Activated B cell treated with CpG ODN at 0.5 μM for 24 hours (primary cell): Measurements from ENCODE around the gene ROBO2. TPM values are rescaled to one million over a fixed set of nuclear protein-coding genes. Genes with fewer than 3 reads are reported as not detected.

Experiments
- ATAC-seq: fragments of 200-7000 bp; cut with Tn5 transposase; one replicate; pipeline ENCODE4 v1.10.0; 2021; ENCODE audit warnings: low read depth, mild to moderate bottlenecking, moderate library complexity
- CTCF ChIA-PET: fragments of 350-600 bp; sonication (Branson Sonifier 250); formaldehyde crosslinking; loops from one replicate; lab custom pipeline; 2021; ENCODE audit warnings: antibody characterized with exemption; lab: Charles Lee
- POLR2A ChIA-PET: fragments of 350-600 bp; sonication (Branson Sonifier 250); formaldehyde crosslinking; loops from one replicate; lab custom pipeline; 2021; ENCODE audit warnings: antibody characterized with exemption; lab: Charles Lee
- DNase-seq: peaks from one replicate; pipeline ENCODE4 v3.0.0; 2022
- H3K27ac Mint-ChIP-seq: one replicate; pipeline ENCODE4 v1.8.0; 2020; ENCODE audit warnings: mixed read lengths
- H3K27me3 Mint-ChIP-seq: one replicate; pipeline ENCODE4 v1.8.0; 2021; ENCODE audit warnings: mixed read lengths
- H3K36me3 Mint-ChIP-seq: one replicate; pipeline ENCODE4 v1.8.0; 2021; ENCODE audit warnings: low read depth, mixed read lengths
- H3K4me1 Mint-ChIP-seq: one replicate; pipeline ENCODE4 v1.8.0; 2021; ENCODE audit warnings: mixed read lengths
- H3K4me3 Mint-ChIP-seq: one replicate; pipeline ENCODE4 v1.8.0; 2020; ENCODE audit warnings: mild to moderate bottlenecking, mixed read lengths
- H3K9me3 Mint-ChIP-seq: one replicate; pipeline ENCODE4 v1.8.0; 2020; ENCODE audit warnings: mixed read lengths
- intact Hi-C: fragments of 100-400 bp; cut with micrococcal nuclease; formaldehyde crosslinking; loops from one replicate; pipeline ENCODE4 v1.15.1; 2024
- total RNA-seq: library from RNA; stranded (reverse); gene quantifications from 2 replicates; pipeline ENCODE4 v1.2.3, GENCODE V29; 2022
- TF ChIP-seq, protein P1 (sequence below): fragments of 200-600 bp; IDR thresholded peaks from one replicate; pipeline ENCODE4 v1.8.0; 2022; ENCODE audit warnings: antibody characterized with exemption, mild to moderate bottlenecking

The ROBO2 gene
- total RNA-seq, 1 donor from 2014 or later = not detected

DNA sequence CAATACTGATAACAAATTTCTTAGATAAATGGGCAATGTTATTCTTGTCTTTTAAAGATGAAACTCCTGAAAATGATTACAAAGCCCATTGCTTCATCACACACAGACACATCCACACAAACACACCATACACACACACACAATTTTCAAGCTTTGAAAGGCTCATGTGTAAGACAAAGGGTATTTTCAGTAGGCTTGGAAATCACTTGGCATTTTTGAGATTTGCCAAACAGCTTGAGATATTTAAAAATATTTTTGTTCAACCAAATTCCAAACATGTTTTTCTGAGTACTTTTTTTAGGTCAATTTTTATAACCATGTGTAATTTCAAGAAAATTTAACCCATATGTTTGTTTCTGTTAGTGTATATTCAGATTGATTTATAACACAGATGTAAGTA lies 283.7 kb downstream of the ROBO2 start:
- Mint-ChIP-seq H3K9me3 (no peaks in the 10 kb centered on the region), H3K27me3 (no peaks in the 10 kb centered on the region), H3K36me3 (no peaks in the 10 kb centered on the region), H3K4me3 (no peak overlapping the region), H3K27ac (no peak overlapping the region), H3K4me1 (no peaks in the 10 kb centered on the region)
- intact Hi-C loops = no loop called here
- TF ChIP-seq, protein P1, sequence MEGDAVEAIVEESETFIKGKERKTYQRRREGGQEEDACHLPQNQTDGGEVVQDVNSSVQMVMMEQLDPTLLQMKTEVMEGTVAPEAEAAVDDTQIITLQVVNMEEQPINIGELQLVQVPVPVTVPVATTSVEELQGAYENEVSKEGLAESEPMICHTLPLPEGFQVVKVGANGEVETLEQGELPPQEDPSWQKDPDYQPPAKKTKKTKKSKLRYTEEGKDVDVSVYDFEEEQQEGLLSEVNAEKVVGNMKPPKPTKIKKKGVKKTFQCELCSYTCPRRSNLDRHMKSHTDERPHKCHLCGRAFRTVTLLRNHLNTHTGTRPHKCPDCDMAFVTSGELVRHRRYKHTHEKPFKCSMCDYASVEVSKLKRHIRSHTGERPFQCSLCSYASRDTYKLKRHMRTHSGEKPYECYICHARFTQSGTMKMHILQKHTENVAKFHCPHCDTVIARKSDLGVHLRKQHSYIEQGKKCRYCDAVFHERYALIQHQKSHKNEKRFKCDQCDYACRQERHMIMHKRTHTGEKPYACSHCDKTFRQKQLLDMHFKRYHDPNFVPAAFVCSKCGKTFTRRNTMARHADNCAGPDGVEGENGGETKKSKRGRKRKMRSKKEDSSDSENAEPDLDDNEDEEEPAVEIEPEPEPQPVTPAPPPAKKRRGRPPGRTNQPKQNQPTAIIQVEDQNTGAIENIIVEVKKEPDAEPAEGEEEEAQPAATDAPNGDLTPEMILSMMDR = no peak
- ChIA-PET CTCF (no interaction called here), POLR2A (no interaction called here)
- DNase-seq = no peak
- no peak for ATAC-seq

DNA sequence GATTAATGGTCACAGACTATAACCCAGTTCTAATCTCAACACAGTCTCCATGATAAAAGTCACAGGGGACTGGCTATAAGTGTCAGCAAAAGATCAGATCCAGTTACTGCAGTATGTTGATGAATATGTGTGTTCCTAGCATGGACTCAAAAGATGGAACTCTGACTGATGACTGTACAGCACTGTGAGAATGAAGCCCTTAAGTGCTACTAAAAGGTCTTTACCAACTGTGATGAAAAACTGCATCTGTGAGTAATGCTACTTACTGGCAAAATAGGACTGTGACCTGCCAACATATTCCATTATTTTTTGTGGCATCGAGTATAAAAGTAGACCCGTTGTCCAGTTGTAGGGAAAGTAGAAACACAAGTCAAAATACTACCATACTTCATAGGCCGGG lies 284.2 kb downstream of the ROBO2 start:
- Mint-ChIP-seq H3K36me3 (no peaks in the 10 kb centered on the region), H3K4me1 (no peaks in the 10 kb centered on the region), H3K27ac (no peak overlapping the region), H3K9me3 (no peaks in the 10 kb centered on the region), H3K27me3 (no peaks in the 10 kb centered on the region), H3K4me3 (no peak overlapping the region)
- DNase-seq (no peak), ATAC-seq (no peak)
- TF ChIP-seq, protein P1 = no peak
- intact Hi-C loops = no loop called here
- CTCF ChIA-PET = no interaction called here
- POLR2A ChIA-PET = no interaction called here

DNA sequence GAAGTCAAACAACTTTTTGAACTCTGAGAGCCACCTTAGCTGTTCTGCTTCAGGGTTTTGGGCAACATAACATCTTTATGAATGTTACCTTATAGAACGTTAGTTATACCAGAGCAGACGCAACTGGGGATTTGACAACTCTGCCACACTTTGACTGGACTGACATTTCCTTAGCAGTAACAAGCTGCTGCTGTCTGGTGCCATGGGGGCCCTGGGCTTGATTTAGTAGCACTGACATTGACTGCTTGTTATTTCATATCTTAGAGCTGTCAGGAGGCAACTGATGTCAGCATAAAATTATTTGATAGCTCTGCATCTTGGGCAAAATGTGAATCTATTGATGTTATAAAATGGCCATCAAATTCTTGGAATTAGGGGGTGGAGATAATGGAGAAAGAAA lies 285.4 kb downstream of the ROBO2 start:
- intact Hi-C loops = no loop called here
- no peak for DNase-seq
- no peak for ATAC-seq
- TF ChIP-seq, protein P1 = no peak
- H3K9me3 Mint-ChIP-seq = no peaks in the 10 kb centered on the region
- H3K4me3 Mint-ChIP-seq = no peak overlapping the region
- CTCF ChIA-PET = no interaction called here
- no peaks in the 10 kb centered on the region for H3K36me3 Mint-ChIP-seq
- POLR2A ChIA-PET = no interaction called here
- no peak overlapping the region for H3K27ac Mint-ChIP-seq
- H3K4me1 Mint-ChIP-seq = no peaks in the 10 kb centered on the region
- no peaks in the 10 kb centered on the region for H3K27me3 Mint-ChIP-seq

DNA sequence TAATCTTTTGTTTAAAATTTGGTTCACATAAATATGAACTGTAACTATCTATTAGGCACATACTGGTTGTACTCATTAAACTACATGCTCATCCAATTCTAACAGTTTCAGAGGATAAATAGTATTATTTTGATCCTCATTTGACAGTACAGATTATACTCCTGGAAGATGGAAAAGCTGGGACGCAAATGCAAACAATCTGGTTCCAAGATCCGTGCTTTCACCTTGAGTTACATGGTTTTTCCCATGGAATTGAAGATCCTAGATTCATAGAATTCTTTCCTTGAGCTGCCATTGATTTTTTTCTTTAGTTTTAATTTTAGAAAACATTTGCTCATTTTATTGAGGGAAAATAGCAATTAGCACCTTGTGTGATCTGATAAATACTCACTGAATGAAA lies 285.8 kb downstream of the ROBO2 start:
- intact Hi-C loops = no loop called here
- TF ChIP-seq, protein P1 = no peak
- Mint-ChIP-seq H3K4me3 (no peak overlapping the region), H3K4me1 (no peaks in the 10 kb centered on the region), H3K9me3 (no peaks in the 10 kb centered on the region), H3K27ac (no peak overlapping the region), H3K27me3 (no peaks in the 10 kb centered on the region), H3K36me3 (no peaks in the 10 kb centered on the region)
- no peak for DNase-seq
- ATAC-seq = no peak
- CTCF ChIA-PET = no interaction called here
- POLR2A ChIA-PET = no interaction called here

DNA sequence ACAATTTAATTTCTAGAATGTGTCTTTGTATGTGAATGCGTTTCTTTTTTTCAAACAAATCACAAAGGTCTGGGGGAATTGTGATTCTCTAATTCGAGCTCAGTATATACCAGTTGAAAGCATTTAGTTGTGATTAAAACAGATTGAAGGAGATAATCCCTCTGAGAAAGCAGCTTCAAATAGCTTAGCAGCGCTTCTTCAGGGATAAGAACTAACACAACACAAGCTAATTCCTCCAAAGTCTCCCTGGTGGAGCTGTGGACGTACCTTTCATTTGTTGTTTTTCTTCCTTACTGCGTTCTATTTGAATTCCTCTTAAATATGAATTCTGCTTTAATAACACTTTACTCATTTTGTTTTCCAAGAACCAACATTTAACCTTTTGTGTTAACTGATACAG lies 286.7 kb downstream of the ROBO2 start:
- Mint-ChIP-seq H3K4me1 (no peaks in the 10 kb centered on the region), H3K36me3 (no peaks in the 10 kb centered on the region), H3K4me3 (no peak overlapping the region), H3K27ac (no peak overlapping the region), H3K27me3 (no peaks in the 10 kb centered on the region), H3K9me3 (no peaks in the 10 kb centered on the region)
- intact Hi-C loops = no loop called here
- TF ChIP-seq, protein P1 = no peak
- ATAC-seq (no peak), DNase-seq (no peak)
- ChIA-PET CTCF (no interaction called here), POLR2A (no interaction called here)
